GM03348 (cell line): ENCODE results near the gene UNC119.
"Not testable (repeated sequence)": the region's sequence is repeated elsewhere in the genome, so short reads cannot be mapped to it uniquely, and the experiment has no call there.

Experiments
- DNase-seq: peaks from one replicate; pipeline ENCODE4 v3.0.0; 2012; ENCODE audit warnings: low spot score

UNC119 gene

GRCh38 chr17:28552176-28552999 lies at the start of gene UNC119:
UNC119 (minus strand) TSS chr17:28552624; CDS start chr17:28552557, 67 bp downstream.
- DNase-seq: peak; percentile 99

GRCh38 chr17:28599311-28600184 lies 47.1 kb upstream of the UNC119 start:
- peak; percentile 81 for DNase-seq

GRCh38 chr17:28598799-28599310 lies 46.4 kb upstream of the UNC119 start, which contains the start of gene SPAG5:
SPAG5 (minus strand) TSS chr17:28599025; CDS start chr17:28598946, 79 bp downstream.
- peak; percentile 100 for DNase-seq

GRCh38 chr17:28598389-28598788 lies 46.0 kb upstream of the UNC119 start:
- peak; percentile 21 for DNase-seq

- DNase-seq: no peak
Observed at GRCh38 chr17:28597606-28598383, 45.4 kb upstream of the UNC119 start.

- no peak for DNase-seq
Observed at GRCh38 chr17:28592260-28592659, 39.8 kb upstream of the UNC119 start.

- DNase-seq: no peak
Observed at GRCh38 chr17:28585851-28586250, 33.4 kb upstream of the UNC119 start.

GRCh38 chr17:28584434-28584833 lies 32.0 kb upstream of the UNC119 start:
- no peak for DNase-seq

- no peak for DNase-seq
Observed at GRCh38 chr17:28582513-28582912, 30.1 kb upstream of the UNC119 start.

- no peak for DNase-seq
Observed at GRCh38 chr17:28580959-28581358, 28.5 kb upstream of the UNC119 start.

- DNase-seq: no peak
Observed at GRCh38 chr17:28579526-28579925, 27.1 kb upstream of the UNC119 start.

- no peak for DNase-seq
Observed at GRCh38 chr17:28578246-28579195, 26.1 kb upstream of the UNC119 start.

GRCh38 chr17:28577466-28577824 lies 25.0 kb upstream of the UNC119 start:
- no peak for DNase-seq

GRCh38 chr17:28576758-28577465 lies 24.5 kb upstream of the UNC119 start, which contains the start of gene ALDOC:
ALDOC (minus strand) TSS chr17:28576895; CDS start chr17:28575532, 1,363 bp downstream.
- DNase-seq: peak; percentile 98

- DNase-seq: not testable (repeated sequence)
Observed at GRCh38 chr17:28576016-28576415, 23.6 kb upstream of the UNC119 start.

- no peak for DNase-seq
Observed at GRCh38 chr17:28575126-28575795, 22.8 kb upstream of the UNC119 start.

GRCh38 chr17:28574526-28574925 lies 22.1 kb upstream of the UNC119 start:
- no peak for DNase-seq

- DNase-seq: no peak
Observed at GRCh38 chr17:28573966-28574480, 21.6 kb upstream of the UNC119 start.

GRCh38 chr17:28573521-28573920 lies 21.1 kb upstream of the UNC119 start:
- DNase-seq: no peak
